MM.1S (cell line): ENCODE measurements around the gene FDPS.

Experiments used
- DNase-seq: peaks from one replicate; pipeline ENCODE4 v3.0.0-alpha.2; 2015
- H2AFZ ChIP-seq: fragments of 300-600 bp; sonication (generic); 2 replicates; pipeline ENCODE4 v1.6.0; 2016; ENCODE audit warnings: antibody characterized with exemption, low read length
- H3F3A ChIP-seq: fragments of 300-600 bp; sonication (generic); 2 replicates; pipeline ENCODE4 v1.6.1; 2016; ENCODE audit warnings: mild to moderate bottlenecking, antibody characterized with exemption, low read length, moderate library complexity, mixed read lengths; ENCODE audit not compliant: insufficient read depth
- H3K27ac ChIP-seq: fragments of 300-600 bp; sonication (generic); 2 replicates; pipeline ENCODE4 v1.5.1; 2016; ENCODE audit warnings: mild to moderate bottlenecking, low read length
- H3K27me3 ChIP-seq: fragments of 300-600 bp; sonication (generic); replicated peaks from 2 replicates; pipeline ENCODE4 v1.6.0; 2016; ENCODE audit warnings: low read length; ENCODE audit not compliant: insufficient read depth
- H3K36me3 ChIP-seq: fragments of 300-600 bp; sonication (generic); replicated peaks from 2 replicates; pipeline ENCODE4 v1.6.1; 2016; ENCODE audit warnings: mild to moderate bottlenecking, low read length, mixed read lengths; ENCODE audit not compliant: insufficient read depth
- H3K4me1 ChIP-seq: fragments of 300-600 bp; sonication (generic); 2 replicates; pipeline ENCODE4 v1.6.1; 2016; ENCODE audit warnings: low read length, mixed read lengths
- H3K4me2 ChIP-seq: fragments of 300-600 bp; sonication (generic); 2 replicates; pipeline ENCODE4 v1.6.0; 2016; ENCODE audit warnings: low read depth, low read length
- H3K4me3 ChIP-seq: fragments of 300-600 bp; sonication (generic); 2 replicates; pipeline ENCODE4 v1.5.1; 2016; ENCODE audit warnings: low read length, mixed read lengths
- H3K79me2 ChIP-seq: fragments of 300-600 bp; sonication (generic); 2 replicates; pipeline ENCODE4 v1.6.1; 2016; ENCODE audit warnings: mixed run types, low read length, mixed read lengths
- H3K9ac ChIP-seq: fragments of 300-600 bp; sonication (generic); 2 replicates; pipeline ENCODE4 v1.6.1; 2016; ENCODE audit warnings: low read length, mixed read lengths
- H3K9me2 ChIP-seq: fragments of 300-600 bp; sonication (generic); replicated peaks from 2 replicates; pipeline ENCODE4 v1.6.1; 2016; ENCODE audit warnings: mild to moderate bottlenecking, low read length, mixed read lengths; ENCODE audit not compliant: insufficient read depth
- H3K9me3 ChIP-seq: fragments of 300-600 bp; sonication (generic); replicated peaks from 2 replicates; pipeline ENCODE4 v1.6.1; 2016; ENCODE audit warnings: mild to moderate bottlenecking, low read length, mixed read lengths; ENCODE audit not compliant: insufficient read depth
- H4K20me1 ChIP-seq: fragments of 300-600 bp; sonication (generic); 2 replicates; pipeline ENCODE4 v1.6.1; 2016; ENCODE audit warnings: mild to moderate bottlenecking, low read length, moderate library complexity, mixed read lengths; ENCODE audit not compliant: insufficient read depth
- EZH2 ChIP-seq: fragments of 300-600 bp; sonication (generic); optimal IDR thresholded peaks from 2 replicates; pipeline ENCODE3; 2017; ENCODE audit warnings: low read depth, mild to moderate bottlenecking, antibody characterized with exemption, low read length, mixed read lengths
- EZH2phosphoT487 ChIP-seq: fragments of 300-600 bp; sonication (generic); IDR thresholded peaks from 2 replicates; pipeline ENCODE4 v1.6.1; 2018; ENCODE audit warnings: antibody characterized with exemption, low read length
- TF ChIP-seq, protein P1 (sequence below): fragments of 300-600 bp; sonication (generic); IDR thresholded peaks from 2 replicates; pipeline ENCODE4 v1.5.1; 2016; ENCODE audit warnings: antibody characterized with exemption, low read length, mixed read lengths

Gene FDPS

DNA sequence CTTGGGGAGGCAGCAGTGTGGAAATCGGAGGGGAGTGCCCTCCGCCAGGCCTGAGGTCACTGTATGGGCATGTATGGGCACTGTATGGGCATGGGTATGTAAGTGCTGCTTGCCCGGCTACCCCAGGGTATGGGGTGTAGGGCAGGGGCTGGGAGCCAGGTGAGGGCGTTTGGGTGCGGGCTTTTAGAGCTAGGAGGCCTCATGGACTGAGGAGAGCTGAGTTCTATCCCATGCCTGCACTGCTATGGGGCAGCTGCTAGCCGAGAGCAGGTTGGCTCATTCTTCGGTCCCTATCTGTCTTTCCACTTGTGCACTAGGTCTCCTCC, 12.8 kb upstream of the FDPS start:
- no peaks in the 10 kb centered on the region for H3K9me3 ChIP-seq
- no peak for DNase-seq
- H2AFZ ChIP-seq: no peak overlapping the region
- peaks cover 15% of the 10 kb centered on the region for H3K4me1 ChIP-seq
- H3K9ac ChIP-seq: no peak overlapping the region
- no peaks in the 10 kb centered on the region for H3K79me2 ChIP-seq
- H4K20me1 ChIP-seq: no peaks in the 10 kb centered on the region
- 0 out of 2 replicates have a peak, but pooled peaks cover 6% of the 10 kb centered on the region for H3K27me3 ChIP-seq
- H3K9me2 ChIP-seq: no peaks in the 10 kb centered on the region
- peaks cover 13% of the 10 kb centered on the region for H3F3A ChIP-seq
- no peak overlapping the region for H3K4me2 ChIP-seq
- H3K27ac ChIP-seq: no peak overlapping the region
- no peaks in the 10 kb centered on the region for H3K36me3 ChIP-seq
- H3K4me3 ChIP-seq: no peak overlapping the region
- no peak for TF ChIP-seq EZH2phosphoT487
- TF ChIP-seq, protein P1, sequence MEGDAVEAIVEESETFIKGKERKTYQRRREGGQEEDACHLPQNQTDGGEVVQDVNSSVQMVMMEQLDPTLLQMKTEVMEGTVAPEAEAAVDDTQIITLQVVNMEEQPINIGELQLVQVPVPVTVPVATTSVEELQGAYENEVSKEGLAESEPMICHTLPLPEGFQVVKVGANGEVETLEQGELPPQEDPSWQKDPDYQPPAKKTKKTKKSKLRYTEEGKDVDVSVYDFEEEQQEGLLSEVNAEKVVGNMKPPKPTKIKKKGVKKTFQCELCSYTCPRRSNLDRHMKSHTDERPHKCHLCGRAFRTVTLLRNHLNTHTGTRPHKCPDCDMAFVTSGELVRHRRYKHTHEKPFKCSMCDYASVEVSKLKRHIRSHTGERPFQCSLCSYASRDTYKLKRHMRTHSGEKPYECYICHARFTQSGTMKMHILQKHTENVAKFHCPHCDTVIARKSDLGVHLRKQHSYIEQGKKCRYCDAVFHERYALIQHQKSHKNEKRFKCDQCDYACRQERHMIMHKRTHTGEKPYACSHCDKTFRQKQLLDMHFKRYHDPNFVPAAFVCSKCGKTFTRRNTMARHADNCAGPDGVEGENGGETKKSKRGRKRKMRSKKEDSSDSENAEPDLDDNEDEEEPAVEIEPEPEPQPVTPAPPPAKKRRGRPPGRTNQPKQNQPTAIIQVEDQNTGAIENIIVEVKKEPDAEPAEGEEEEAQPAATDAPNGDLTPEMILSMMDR: no peak
- TF ChIP-seq EZH2: no peak

DNA sequence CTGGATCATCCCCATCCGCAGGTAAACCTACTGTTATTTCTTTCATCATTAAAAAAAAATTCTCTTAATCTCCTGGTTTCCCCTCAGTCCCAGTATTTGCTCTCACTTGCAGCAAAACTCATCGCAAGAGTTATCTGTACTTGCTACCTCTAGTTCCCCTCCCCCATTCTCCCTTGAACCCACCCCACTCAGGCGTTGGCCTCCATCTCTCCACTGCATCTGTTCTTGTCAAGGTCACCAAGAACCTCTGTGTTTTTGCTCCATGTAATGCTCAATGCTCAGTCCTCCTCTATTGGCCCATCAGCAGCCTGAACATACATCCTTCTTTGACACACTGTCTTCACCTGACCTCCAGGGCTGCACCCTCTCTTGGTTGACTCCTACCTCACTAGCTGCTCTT, 12.0 kb upstream of the FDPS start:
- no peaks in the 10 kb centered on the region for H3K36me3 ChIP-seq
- H4K20me1 ChIP-seq: no peaks in the 10 kb centered on the region
- H3K9ac ChIP-seq: no peak overlapping the region; the same call in 1 of the 2 replicates
- peak overlapping the region; percentile 71 for H2AFZ ChIP-seq
- H3K27me3 ChIP-seq: 0 out of 2 replicates have a peak, but pooled peaks cover 6% of the 10 kb centered on the region
- no peak overlapping the region for H3K4me3 ChIP-seq
- H3F3A ChIP-seq: peaks cover 13% of the 10 kb centered on the region
- no peaks in the 10 kb centered on the region for H3K79me2 ChIP-seq
- no peaks in the 10 kb centered on the region for H3K9me2 ChIP-seq
- peaks cover 15% of the 10 kb centered on the region for H3K4me1 ChIP-seq
- peak overlapping the region; percentile 80 for H3K4me2 ChIP-seq
- DNase-seq: no peak
- no peaks in the 10 kb centered on the region for H3K9me3 ChIP-seq
- H3K27ac ChIP-seq: peak overlapping the region; percentile 68
- TF ChIP-seq EZH2phosphoT487 (no peak), EZH2 (no peak)
- TF ChIP-seq, protein P1: no peak

DNA sequence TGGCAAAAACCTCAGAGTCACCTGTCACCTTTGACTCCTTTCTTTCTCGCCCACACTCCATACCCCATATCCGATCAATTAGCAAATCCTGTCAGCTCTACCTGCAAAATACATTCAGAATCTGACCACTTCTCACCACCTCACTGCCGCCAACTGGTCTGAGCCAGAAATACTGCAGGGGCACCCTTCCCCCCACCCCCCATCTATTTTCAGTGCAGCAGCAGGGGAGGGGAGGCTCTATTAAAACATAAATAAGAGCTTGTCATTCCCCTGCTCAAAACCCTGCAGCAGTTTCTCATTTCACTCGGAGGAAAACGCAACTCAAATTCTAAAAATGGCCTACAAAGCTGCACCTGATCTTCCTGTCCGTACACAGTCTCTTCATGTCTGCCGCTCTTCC, 11.3 kb upstream of the FDPS start:
- H3K9me3 ChIP-seq: no peaks in the 10 kb centered on the region
- 0 out of 2 replicates have a peak, but pooled peaks cover 6% of the 10 kb centered on the region for H3K27me3 ChIP-seq
- H3K36me3 ChIP-seq: no peaks in the 10 kb centered on the region
- no peaks in the 10 kb centered on the region for H3K79me2 ChIP-seq
- H3K4me2 ChIP-seq: peak overlapping the region; percentile 80
- peak overlapping the region; percentile 37 for H3K4me3 ChIP-seq
- no peaks in the 10 kb centered on the region for H3K9me2 ChIP-seq
- H2AFZ ChIP-seq: peak overlapping the region; percentile 71
- DNase-seq: peak; percentile 83
- H3K27ac ChIP-seq: peak overlapping the region; percentile 68
- H3K9ac ChIP-seq: peak overlapping the region; percentile 37; the same call in 1 of the 2 replicates
- TF ChIP-seq, protein P1: peak; percentile 28; the same call in 1 of the 2 replicates
- no peak for TF ChIP-seq EZH2
- TF ChIP-seq EZH2phosphoT487: no peak
- H3F3A ChIP-seq: peaks cover 13% of the 10 kb centered on the region
- H4K20me1 ChIP-seq: no peaks in the 10 kb centered on the region
- peaks cover 15% of the 10 kb centered on the region for H3K4me1 ChIP-seq
